Astrocyte of the hippocampus (primary cell): ENCODE results near the gene C3orf20.

ENCODE experiments used
- DNase-seq: peaks from one replicate; pipeline ENCODE4 v3.0.0; 2011; ENCODE audit warnings: low read depth, low spot score

The C3orf20 gene

DNA sequence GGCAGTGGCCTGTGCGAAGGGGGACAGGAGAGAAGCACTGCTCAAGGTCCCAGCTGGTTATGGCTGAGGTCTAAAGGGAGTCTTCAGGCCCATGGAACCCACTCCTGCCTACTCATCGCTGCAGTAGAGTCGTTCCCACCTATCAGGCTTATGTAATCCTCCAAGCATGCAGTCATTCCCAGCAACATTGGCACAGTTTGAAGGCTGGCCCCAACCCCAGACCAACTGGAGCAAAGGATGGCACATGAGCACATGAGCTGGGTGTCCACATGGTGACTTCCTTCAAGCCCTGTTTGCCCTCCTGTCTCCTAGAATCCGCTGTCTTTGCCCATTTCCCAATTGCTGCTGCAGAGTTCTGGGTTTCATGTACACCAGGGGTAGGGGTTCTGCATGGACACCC, 83.4 kb downstream of the C3orf20 start:
- DNase-seq, result no peak

DNA sequence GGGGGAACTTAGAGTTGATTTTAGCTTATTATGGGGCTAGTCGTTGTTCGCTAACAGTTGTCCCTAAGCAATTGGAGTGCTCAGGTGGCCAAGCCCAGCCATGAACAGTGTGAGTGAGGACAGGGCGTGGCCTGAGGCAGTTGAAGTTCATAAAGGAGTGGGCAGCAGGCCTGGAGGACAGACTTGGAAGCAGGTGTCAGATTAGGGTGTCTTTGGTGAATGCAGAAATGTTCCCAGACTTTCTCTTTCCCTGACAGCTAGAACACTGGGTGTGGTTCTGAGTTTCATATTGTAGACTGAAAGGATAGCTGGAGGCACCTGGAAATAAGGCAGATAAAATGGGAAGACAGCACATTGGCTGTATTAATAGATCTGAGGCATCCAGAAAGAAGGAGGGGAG, 84.0 kb downstream of the C3orf20 start:
- DNase-seq, result no peak

DNA sequence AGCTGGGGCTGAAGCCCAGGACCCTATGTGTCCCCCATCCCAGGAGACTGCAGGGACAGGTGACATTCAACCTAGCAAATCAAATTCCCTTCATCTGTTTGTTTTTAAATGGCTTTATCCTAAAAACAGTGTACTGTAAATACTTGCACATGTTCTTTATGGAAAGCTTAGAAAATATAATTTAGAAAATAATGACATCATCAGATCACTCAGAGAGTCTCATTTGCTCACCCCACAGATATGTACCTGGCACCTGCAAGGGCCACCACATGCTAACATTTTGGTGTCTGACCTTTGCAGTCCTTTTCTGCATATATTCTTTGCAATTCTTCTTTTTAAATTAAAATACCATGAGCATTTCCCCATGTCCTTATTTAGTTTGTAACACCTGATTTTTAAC, 85.2 kb downstream of the C3orf20 start:
- DNase-seq, result no peak

DNA sequence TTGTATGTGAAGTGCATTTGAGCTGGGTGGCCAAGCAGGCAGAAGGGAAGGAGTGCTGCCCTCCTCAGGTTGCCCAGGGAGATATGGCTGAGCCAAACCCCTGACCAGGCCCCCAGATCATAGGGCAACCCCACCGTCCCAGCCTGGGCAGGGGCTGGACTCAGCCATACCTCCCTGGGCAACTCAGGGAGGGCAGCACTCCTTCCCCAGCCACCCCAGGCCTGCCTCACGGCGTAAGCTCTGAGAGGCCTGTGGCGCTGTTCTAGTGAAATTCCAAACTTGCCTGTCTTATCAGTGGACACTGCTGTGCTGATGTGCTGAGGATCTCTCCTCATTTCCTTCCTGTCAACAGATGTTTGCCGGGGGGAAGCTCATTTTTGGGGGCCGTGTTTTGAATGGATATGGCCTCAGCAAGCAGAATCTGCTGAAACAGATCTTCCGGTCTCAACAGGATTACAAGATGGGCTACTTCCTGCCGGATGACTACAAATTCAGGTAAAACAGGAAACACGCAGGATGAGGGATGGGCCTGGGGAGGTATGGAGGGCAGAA, 86.3 kb downstream of the C3orf20 start:
- DNase-seq, result no peak

DNA sequence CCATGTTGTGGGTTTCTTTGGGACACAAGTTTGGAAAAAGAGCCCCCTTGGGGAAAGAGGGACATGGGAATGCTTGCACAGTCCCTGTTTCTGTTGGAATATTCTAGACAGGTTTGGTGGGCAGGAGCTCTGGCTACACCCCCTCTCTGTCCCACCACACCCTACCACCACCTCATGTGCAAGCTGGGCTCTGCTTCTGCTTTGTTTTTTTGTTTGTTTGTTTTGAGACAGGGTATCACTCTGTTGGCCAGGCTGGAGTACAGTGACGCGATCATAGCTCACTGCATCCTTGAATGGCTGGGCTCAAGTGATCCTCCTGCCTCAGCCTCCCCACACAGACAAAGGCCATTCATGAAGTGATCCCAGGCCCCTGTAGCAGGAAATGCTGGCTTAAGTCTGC, 86.9 kb downstream of the C3orf20 start:
- no peak for DNase-seq

DNA sequence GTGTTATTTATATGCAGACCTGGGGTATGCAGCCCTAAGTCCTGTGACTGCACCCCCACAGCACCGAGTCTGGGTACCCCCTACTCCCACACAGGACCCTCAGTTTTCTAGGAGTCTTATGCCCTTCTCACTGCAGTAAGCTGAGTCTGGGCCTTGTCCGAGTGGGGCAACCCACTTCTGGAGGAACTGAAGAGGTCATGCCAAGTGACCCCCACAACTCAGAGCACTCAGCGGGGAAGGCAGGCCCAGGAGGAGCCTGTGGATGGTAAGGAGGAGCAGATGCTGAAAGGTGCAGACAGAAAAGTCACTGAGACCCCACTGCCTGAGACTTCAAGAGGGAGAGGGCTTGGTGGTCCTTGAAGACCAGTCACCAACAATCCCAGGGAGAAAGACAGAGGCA, 87.8 kb downstream of the C3orf20 start:
- DNase-seq, result no peak

DNA sequence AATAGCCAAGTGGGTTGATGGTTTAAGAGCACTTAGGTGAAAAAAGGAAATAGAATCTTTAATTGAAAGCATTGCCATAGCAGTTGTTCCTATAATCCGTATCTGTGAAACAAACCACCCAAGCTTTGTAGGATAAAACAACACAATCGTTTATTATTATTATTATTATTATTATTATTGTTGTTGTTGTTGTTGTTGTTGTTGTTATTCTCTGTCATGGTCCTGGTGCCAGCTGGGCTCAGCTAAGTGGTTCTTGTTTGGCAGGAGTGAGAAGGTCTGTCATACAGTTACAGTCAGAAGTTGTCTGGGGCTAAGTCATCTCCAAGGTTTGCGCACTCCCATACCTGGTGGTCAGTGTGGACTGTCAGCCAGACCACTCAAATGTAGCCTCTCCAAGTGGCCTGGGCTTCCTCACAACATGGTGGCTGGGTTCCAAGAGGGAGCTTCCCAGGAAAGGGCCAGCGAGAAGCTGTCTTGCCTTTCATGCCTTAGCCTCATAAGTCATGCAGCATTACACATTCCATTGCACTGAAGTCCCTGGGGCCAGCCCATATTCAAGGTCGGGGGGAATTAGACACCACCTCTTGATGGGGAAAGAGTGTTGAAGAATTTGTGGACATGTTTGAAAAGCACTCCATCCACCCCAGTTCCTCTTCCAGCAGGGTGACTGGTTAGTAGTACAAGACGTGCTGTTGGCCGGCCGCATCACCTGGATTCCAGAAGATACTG, 89.6 kb downstream of the C3orf20 start:
- no peak for DNase-seq

DNA sequence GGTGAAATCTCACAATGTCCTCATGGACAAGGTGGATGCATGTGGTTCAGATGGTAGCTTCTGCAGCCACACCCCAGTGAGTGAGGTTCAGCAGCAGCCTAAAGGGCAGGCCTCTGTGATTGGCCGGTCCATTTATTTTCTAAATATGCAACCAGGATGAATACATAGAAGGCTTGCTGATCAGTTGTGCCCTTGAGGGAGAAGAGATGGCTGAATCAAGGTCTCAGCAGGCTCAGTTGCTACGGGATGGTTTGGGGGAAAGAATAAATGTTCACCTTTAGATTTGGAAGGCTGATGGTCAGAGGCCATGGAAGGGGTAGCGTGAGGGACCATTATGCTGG, 90.1 kb downstream of the C3orf20 start:
- no peak for DNase-seq

DNA sequence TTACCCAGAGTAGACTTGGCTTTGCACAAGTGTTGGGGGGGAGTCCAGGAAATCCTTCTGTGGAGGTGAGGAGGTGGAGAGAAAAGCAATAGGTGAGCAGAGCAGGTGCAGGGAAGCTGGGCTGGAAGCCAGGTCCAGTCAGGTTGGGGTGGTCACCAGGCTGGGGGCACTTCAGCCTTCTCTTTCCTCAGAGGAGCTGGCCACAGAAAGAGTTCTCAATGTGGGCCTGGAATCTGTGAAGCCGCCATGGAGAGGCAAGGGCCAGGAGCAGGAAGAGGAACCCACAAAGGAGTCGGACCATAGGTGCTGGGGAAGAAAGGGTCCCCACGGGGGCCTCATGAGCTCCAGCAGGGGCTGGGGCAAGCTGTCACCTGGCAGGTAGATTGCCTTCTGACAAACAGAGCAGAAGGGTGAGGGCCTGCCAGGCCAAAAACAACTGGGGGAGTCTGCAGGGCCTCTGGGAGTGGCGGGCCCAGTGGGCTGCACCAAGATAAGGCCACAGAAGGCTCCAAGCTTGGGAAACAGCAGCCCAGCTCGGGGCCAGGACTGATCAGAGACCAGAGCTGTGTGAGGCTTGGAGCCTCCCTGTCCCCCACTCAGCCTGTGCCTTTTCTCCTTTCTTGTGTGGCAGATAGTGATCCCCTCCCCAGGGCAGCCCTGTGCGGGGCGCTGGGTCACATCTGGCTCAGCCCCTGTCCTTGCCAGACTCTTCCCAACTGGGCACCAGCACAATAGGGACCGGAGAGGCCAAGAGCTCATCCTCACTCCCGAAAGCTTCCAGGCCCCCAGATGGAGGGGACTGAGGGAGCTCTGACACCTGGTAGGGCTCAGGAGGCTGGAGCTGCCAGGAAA, 90.9 kb downstream of the C3orf20 start:
- no peak for DNase-seq

DNA sequence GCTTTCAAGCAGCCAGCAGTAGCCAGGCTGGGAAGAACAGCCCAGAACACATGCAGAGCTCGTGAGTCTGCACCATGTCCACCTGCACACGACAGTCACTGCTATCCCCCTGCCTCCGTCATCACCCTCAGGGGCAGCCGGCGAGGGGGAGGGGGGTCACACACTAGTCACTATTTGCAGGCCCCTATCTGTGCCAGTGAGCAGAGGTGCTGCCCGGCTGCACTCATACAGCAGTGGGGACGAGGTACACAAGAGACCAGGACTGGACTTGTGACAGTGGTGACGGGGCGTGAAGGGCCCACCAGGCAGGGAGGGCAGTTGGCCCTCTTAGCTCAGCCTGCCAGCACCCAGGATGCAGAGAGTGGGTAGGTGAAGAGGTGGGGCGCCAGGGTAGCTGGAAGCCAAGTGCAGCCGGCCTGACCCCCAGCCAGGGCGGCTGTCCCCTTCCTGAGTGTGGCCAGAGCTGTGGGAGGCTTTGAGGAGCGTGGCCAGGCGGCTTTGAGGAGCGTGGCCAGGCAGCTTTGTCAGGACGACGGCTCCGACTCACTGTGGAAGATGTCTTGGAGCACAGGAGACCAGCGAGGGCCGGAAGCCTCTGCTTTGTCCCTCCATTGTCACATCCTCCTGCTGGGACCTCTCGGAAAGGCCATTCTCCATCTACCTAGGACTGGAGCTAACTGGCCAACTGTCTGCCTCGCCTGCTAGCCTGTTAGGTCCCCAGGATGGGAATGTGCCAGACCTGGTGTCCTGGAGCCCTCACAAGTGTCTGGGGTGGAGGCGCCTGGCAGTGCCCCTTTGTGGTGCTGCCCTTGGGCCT, 91.7 kb downstream of the C3orf20 start:
- DNase-seq, result no peak

DNA sequence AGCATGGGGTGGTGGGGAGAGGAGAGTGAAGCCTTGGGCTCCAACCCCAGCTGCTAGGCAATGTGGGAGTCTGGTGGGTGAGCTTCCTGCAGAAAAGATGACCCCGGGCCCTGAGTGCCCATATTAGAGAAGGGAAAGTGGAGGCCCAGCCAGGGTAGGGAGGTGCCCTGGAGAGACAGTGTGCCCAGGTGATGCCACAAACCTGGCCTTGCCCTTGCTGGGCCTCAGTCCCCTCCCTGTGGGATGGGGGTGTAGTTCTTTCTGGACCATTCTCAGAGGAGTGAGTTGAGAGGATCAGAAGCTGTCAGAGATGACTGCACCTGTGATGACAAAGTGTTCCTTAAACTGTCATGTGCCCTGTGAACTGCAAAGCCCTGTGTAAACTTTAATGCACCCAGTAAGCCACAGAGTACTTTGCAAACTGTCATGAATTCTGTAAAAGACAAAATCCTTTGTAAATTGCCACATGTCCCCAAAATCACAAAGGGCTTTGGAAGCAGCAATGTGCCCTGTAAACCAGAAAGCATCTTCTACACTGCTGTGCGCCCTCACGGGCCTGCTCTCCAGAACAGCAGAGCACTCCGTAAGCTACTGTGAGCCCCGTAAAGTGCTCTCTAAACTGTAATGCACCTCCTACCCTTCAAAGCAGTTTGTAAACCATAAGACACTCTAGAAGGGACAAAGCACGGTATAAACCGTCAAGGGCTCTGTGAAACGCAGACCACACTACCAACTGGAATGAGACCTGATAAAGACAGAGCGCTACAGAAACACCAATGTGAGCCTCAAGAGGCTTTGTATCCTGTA, 92.5 kb downstream of the C3orf20 start:
- DNase-seq, result no peak

DNA sequence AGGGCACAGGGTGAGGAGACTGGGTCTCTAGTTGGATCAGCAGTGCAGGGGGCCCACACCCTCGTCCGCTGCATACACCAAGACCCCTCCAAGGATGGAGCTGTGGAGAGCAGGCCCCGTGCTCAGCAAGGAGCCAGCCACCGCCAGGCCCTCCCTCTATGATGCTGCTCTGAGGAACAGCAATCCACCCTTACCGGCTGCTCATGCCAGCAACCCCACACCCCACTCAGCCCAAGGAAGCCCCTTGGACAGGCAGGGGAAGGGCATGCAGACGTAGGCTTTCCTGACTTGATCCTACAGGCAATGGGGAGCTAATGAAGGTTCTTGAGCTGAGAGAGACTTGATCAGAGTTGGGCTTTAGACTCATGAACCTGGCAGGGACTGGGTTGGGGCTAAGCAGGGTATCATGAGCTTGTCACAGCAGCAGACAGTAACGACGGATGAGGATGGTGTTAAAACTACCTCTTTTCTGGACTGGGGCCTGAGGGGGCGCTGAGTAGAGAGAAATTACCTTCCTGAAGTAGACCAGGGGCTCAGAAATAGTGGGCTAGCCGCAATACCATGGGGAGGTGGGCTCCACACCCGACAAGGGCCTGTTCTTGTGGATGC, 93.3 kb downstream of the C3orf20 start:
- DNase-seq, result no peak

DNA sequence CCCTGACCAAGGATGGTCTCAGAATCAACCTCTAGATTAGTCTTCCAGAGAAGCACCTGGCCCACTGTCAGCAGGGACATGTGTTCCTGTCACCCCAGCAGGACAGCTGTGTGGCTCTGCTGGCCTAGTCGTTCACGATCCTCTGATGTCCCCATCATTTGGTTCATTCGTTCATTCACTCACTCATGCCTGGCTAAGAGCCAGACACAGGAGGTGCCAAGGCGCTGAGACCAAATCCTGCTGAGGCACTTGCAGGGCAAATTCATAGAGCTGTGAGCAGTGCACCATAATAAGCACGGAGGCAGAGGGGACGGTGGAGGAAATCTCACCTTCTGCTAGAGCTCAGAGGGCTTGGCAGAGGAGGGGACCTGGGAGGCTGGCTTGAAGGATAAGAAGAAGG, 93.9 kb downstream of the C3orf20 start:
- no peak for DNase-seq

DNA sequence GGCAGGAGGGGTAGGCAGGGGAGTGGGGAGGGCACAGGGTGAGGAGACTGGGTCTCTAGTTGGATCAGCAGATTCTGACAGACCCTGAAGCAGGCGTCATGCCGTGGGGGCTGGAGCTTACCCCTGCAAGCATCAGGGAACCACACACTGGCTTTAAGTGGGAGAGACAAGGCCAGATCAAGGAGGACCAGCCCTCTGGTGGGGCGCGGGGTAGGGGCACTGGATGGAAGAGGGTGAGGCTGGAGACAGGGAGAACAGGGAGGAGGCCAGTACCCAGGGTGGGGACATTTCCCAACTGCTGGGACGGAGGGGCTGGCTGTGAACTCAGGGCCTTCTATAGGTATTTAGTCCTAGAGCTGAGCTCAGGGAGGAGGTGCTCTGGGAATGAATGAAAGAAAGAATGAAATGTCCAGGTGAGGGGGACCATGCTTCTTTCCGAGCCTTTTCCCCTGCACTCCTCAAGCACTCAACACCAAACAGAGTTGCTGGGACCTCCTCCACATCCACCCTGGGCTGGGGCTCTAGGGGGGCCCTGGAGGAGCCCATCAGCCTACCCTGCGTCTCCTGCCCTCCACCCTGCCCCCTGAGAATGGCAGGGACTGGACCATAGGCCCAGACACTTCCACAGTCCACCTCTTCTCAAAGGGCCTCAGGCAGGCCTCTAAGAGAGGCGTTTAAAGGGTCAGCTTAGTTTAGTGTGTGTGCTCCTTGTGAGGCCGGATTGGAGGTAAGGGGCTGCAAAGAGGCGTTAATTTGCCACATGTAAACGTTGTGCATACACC, 94.8 kb downstream of the C3orf20 start:
- no peak for DNase-seq

DNA sequence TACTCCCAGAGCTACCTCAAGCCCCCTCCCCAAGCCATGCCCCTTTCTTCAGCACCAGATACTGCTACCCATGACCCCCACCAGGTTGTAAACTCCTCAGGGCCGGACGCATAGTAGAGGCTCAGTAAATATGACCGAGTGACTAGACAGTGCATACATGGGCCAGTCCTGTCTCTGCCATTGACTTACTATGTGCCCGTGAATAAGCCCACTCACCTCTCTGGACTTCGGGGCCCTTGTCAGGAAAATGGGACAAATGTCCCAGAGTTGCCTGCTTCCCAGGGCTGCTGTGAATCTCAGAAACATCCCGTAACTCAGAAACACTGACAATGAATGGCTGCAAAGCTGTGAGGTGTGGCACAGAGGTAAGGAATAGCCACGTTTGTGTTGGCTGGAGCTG, 95.7 kb downstream of the C3orf20 start:
- no peak for DNase-seq

DNA sequence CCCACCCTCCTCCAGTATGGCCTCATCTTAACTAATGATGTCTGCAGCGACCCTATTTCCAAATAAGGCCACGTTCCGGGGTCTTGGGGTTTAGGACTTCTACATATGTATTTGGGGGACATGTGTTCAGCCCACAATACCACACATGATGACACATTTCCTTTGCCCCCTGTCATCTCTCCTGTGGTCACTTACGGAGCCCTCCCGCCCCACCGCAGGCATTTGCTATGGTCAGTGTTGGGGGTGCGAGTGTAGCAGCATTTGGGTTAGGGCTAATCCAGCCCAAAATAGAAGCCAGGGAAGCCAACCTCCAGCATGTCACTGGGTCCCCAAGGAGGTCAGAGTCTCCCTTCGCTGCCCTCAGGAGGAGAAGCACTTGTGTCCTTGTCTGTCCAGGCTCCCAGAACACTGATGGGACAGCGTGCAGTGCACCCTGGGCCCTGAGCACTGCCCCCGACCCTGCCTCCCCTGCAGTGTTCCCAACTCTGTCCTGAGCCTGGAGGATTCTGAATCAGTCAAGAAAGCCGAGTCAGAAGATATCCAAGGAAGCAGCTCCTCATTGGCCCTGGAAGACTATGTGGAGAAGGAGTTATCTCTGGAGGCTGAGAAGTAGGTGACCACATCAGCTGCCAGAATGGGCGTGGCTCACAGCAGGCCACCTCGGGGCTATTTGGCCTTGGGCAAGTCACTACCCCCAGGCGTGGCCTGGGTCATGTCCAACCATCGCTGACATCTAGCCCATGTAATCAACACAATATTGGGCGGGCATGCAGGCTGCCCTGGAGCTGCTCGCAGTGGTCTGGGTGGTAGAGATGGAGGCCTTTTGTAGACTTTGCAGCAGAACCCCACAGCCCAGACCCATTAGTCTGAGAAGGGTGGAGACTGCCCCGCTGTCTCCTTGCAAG, 96.9 kb downstream of the C3orf20 start:
- DNase-seq, result no peak

DNA sequence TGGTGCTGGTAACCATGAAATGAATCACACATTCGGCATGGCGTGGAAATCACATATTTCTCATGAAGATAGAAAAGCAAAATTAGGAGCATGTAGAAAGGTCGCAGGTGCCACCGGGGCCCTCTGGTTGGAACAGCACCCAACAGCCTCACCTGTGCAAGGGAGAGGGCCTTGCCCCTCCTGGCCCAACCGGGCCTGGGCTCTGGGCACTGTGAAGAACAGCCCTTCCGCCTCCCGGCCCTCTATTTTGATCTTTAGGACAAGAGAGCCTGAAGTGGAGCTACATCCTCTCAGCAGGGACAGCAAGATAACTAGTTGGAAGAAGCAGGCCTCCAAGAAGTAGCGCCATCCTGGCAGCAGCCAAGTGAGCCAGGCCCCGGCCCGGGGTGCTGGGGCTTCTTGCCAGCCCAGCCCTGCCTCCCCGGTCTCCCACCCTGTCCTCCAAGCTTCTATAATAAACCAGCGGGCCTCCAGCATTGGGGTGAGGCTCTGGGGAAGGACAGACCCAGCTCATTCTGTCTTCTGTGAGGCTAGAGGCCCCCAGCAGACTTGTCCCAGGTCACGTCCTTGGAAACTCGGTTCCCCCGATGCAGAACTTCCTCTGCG, 97.7 kb downstream of the C3orf20 start:
- no peak for DNase-seq

DNA sequence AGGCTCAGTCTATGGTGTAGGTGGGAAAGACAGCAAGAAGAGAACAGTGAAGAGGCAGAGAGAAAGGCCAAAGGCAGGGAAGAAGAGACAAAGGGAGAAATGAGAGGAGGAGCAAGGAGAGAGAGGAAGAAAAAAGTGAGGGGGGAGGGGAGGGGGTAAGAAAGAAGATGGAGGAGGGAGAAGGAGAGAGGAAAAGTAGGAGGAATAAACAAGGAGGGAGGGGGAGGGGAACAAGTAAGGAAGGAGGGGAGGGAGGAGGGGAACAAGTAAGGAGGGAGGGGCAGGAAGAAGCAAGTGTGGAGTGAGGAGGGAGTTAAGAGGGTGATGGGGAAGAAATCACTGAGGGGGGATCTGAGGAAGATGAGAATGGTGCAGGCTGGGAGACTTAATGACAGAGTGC, 98.3 kb downstream of the C3orf20 start:
- DNase-seq, result no peak

DNA sequence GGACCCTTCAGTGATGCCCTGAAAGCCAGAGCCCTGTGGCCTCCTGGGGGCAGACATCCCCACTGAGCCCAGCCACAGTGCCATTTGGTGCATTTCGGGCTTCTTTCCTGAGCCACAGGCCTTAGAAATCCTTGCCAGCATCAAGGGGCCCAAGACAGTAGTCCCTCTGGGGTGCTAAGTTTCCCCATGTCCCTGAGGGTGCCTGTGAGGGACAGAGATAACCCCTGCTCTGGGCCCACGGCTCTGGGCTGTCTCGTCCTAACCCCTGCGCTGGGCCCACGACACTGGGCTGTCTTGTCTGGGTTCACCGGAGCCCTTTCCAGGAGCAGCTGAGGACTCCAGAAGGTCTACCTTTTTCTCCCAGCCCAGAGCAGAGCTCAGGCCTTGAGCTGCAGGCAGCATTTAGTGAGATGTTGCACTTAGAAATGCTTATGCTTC, 98.8 kb downstream of the C3orf20 start:
- DNase-seq, result no peak
